Lung (tissue), 12 donors: ENCODE measurements around the gene NAALADL2. TPM values are rescaled to one million over a fixed set of nuclear protein-coding genes. Genes with fewer than 3 reads are reported as not detected.

ENCODE experiments used
- ATAC-seq: fragments of 200-7000 bp; cut with Tn5 transposase; one replicate; pipeline ENCODE4 v1.9.1; 2020; ENCODE audit warnings: moderate number of reproducible peaks; ENCODE audit not compliant: insufficient read depth, low FRiP score
- DNase-seq, 3 donors: peaks; one replicate each; pipeline ENCODE4 v3.0.0-alpha.2; 2013 to 2017
- H3K27ac ChIP-seq, 2 donors: one replicate each; pipeline ENCODE4 v1.5.1; 2013; ENCODE audit warnings: mild to moderate bottlenecking in 2 of 2, moderate library complexity in 2 of 2, control low read depth in 1 of 2, inconsistent platforms in 1 of 2, low read depth in 1 of 2, low read length in 1 of 2
- H3K27me3 ChIP-seq, 3 donors: one replicate each; pipeline ENCODE4 v1.5.1; 2013; ENCODE audit warnings: low read length in 2 of 3; ENCODE audit not compliant: control insufficient read depth in 3 of 3, insufficient read depth in 3 of 3
- H3K36me3 ChIP-seq, 4 donors: one replicate each; pipeline ENCODE4 v1.5.1; 2013; ENCODE audit warnings: low read length in 4 of 4, mild to moderate bottlenecking in 1 of 4, moderate library complexity in 1 of 4; ENCODE audit not compliant: control insufficient read depth in 4 of 4, insufficient read depth in 4 of 4
- H3K4me1 ChIP-seq, 5 donors: one replicate each; pipeline ENCODE4 v1.5.1; 2013; ENCODE audit warnings: low read length in 5 of 5, mild to moderate bottlenecking in 2 of 5, moderate library complexity in 1 of 5; ENCODE audit not compliant: control insufficient read depth in 5 of 5, insufficient read depth in 5 of 5
- H3K4me3 ChIP-seq: one replicate; pipeline ENCODE4 v1.5.1; 2013; ENCODE audit warnings: mild to moderate bottlenecking, control low read depth, moderate library complexity
- H3K9ac ChIP-seq, 2 donors: one replicate each; pipeline ENCODE4 v1.5.1; 2013; ENCODE audit warnings: low read length in 2 of 2, control low read depth in 1 of 2; ENCODE audit not compliant: insufficient read depth in 1 of 2
- H3K9me3 ChIP-seq, 4 donors: one replicate each; pipeline ENCODE4 v1.5.1; 2013; ENCODE audit warnings: low read length in 3 of 4, mild to moderate bottlenecking in 1 of 4, moderate library complexity in 1 of 4; ENCODE audit not compliant: control insufficient read depth in 4 of 4, insufficient read depth in 3 of 4
- WGBS, 2 donors: extraction: QIAGEN DNeasy Blood & Tissue Kit; methylation state at CpG; one replicate each; pipeline ENCODE4 v1.1.7; 2013; 5-methylcytosine and 5-hydroxymethylcytosine counted together
- polyA plus RNA-seq, 2 donors: library from polyadenylated mRNA; stranded (reverse); fragments of 200-250 nt; gene quantifications; one replicate each; pipeline ENCODE4 v1.2.1, GENCODE V29; 2013
- total RNA-seq, 2 donors: library from RNA; depleted of rRNA in 1 of 2; stranded (reverse); fragments of >200 nt in 1 of 2; gene quantifications; one replicate each; pipeline ENCODE4 v1.2.1, GENCODE V29; 2014 to 2021
- TF ChIP-seq, protein P1 (sequence below): IDR thresholded peaks from 2 replicates; pipeline ENCODE4 v1.5.1; 2012; ENCODE audit warnings: mild to moderate bottlenecking; ENCODE audit errors: control extremely low read depth, extremely low read depth
- donor health status: control.
- donor health status: control.
- donor health status: Bipolar disorder and iron deficiency.
- donor health status: healthy.
- donor health status: DM: yes; HTN: yes; CAD: no.

Gene NAALADL2
- total and polyA plus RNA-seq, 4 donors, result 0.49 to 46.7 (median 4.7) TPM

DNA sequence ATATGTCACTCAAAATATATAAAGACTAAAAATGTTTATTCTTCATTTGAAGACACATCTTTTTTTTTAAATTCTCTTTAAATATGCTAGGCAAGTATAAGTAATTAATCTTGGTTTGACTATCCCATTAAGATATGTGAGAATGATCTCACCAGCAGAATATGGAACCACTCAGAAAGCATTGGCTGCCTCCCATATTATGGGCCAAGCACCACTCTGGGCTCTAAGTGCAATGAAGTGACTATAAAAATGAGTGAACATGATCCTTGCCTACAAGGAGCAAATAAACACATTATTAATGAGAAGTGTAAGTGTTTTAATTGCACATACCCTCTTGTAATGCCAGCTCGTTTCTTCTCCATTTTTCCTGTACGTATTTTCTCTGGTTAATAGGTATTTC is 328.5 kb downstream of the NAALADL2 start:
- Histone ChIP-seq H3K9ac (no peak overlapping the region), H3K4me3 (no peak overlapping the region), H3K4me1 (peaks cover 0 to 2% (median 0%) of the 10 kb centered on the region in 5 donors), H3K36me3 (no peaks in the 10 kb centered on the region), H3K27ac (no peak overlapping the region), H3K27me3 (no peaks in the 10 kb centered on the region), H3K9me3 (no peaks in the 10 kb centered on the region)
- 76 to 77% methylated on average over 2 of the region's 2 CpGs for WGBS, 2 donors
- no peak for ATAC-seq
- TF ChIP-seq, protein P1, sequence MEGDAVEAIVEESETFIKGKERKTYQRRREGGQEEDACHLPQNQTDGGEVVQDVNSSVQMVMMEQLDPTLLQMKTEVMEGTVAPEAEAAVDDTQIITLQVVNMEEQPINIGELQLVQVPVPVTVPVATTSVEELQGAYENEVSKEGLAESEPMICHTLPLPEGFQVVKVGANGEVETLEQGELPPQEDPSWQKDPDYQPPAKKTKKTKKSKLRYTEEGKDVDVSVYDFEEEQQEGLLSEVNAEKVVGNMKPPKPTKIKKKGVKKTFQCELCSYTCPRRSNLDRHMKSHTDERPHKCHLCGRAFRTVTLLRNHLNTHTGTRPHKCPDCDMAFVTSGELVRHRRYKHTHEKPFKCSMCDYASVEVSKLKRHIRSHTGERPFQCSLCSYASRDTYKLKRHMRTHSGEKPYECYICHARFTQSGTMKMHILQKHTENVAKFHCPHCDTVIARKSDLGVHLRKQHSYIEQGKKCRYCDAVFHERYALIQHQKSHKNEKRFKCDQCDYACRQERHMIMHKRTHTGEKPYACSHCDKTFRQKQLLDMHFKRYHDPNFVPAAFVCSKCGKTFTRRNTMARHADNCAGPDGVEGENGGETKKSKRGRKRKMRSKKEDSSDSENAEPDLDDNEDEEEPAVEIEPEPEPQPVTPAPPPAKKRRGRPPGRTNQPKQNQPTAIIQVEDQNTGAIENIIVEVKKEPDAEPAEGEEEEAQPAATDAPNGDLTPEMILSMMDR, result no peak
- no peak for DNase-seq

DNA sequence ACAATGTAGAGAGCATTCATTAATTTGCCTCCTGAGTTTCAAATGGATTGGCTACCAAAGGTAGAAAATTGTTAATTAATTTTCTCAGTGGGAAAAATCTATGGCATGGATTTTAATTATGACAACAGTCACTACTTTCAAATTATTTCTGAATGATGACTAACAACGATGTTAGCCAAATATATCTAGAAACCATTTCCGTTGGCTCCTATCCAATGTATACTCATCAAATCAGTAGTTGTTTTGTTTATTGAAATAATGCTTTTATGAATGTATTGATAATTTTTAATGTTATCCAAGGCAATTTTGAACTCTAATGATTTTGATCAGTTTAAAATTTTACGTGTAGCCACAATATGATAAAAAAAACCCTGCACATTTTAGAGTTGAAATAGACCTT is 333.4 kb downstream of the NAALADL2 start:
- Histone ChIP-seq H3K27me3 (no peaks in the 10 kb centered on the region), H3K36me3 (no peaks in the 10 kb centered on the region), H3K27ac (no peak overlapping the region), H3K4me3 (no peak overlapping the region), H3K9ac (no peak overlapping the region), H3K9me3 (no peaks in the 10 kb centered on the region), H3K4me1 (peaks cover 0 to 2% (median 0%) of the 10 kb centered on the region in 5 donors)
- DNase-seq (no peak), ATAC-seq (no peak)
- TF ChIP-seq, protein P1, result no peak
- WGBS, 2 donors, result 67 to 79% methylated on average over 3 of the region's 3 CpGs

DNA sequence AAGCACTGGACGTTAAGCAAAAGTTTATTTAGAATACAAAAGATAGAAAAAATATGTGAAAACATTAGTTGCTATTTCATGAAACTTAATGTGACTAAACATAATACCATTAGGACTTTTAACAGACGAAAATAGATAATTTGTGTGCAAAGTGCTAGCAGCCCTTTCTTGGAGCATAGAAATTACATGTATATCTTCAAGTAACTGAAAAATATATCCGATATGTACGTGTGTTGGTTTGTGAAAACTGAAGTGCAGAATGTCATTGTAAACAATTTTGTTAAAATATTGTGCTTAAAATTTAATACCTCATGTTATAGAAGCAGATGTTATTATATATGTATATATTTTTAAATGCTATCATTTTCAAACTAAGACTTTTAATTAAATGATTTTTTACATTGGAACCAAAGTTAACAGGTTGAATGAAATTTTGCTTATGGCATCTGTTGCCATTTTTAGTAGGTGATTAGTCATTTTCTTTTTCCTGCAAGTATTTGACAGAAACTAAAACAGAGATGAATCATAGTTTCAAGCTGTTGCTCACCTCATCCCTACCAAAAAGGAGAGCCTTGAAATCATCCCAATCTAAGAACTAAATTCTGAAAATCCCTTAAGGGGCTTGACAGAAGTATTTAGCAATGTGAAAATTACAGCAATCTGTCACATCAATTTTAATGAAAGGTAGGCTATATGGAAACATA is 334.8 kb downstream of the NAALADL2 start:
- ATAC-seq, result no peak
- Histone ChIP-seq H3K4me1 (no peaks in the 10 kb centered on the region), H3K4me3 (no peak overlapping the region), H3K9ac (no peak overlapping the region), H3K27ac (no peak overlapping the region), H3K27me3 (no peaks in the 10 kb centered on the region), H3K36me3 (no peaks in the 10 kb centered on the region), H3K9me3 (no peaks in the 10 kb centered on the region)
- TF ChIP-seq, protein P1, result no peak
- WGBS, 2 donors, result 71 to 73% methylated on average over 4 of the region's 4 CpGs
- DNase-seq, result no peak
